K562 (cell line): ENCODE measurements around the gene MPHOSPH6. TPM values are rescaled to one million over a fixed set of nuclear protein-coding genes. Genes with fewer than 3 reads are reported as not detected.

ENCODE experiments used
- ATAC-seq: fragments of 200-7000 bp; cut with Tn5 transposase; 3 replicates; pipeline ENCODE4 v1.9.1; 2020; ENCODE audit warnings: moderate library complexity
- BruUV-seq: library from RNA; stranded (reverse); fragments of 400-500 nt; replicated peaks from 2 replicates; lab custom pipeline; 2021; lab: Mats Ljungman, UMichigan
- CTCF ChIA-PET: fragments of 300-600 bp; formaldehyde crosslinking; extraction: SDS; loops from one replicate; lab custom pipeline; 2021; ENCODE audit warnings: low intra/inter-chr PET ratio; lab: Yijun Ruan, JAX
- POLR2A ChIA-PET: fragments of 300-600, 350-650 bp; sonication (Branson Sonifier 250); formaldehyde crosslinking; extraction: SDS; loops from one replicate; lab custom pipeline; 2021; ENCODE audit warnings: antibody characterized with exemption, inconsistent platforms; lab: Yijun Ruan, JAX
- DNase-seq, 4 experiments: peaks; one replicate each; pipeline versions ENCODE4 v3.0.0 to v3.0.0-alpha.2; 2011 to 2018; ENCODE audit warnings: low spot score in 3 of 4, mixed read lengths in 3 of 4; ENCODE audit errors: extremely low read depth in 1 of 4
- FAIRE-seq: peaks from 2 replicates; lab custom pipeline; 2011; peaks lifted over from hg19 to GRCh38; lab: Jason Lieb, UNC
- H2AFZ ChIP-seq: 2 replicates; pipeline ENCODE4 v1.6.0; 2011; ENCODE audit warnings: low read depth, low read length, control low read depth, inconsistent platforms
- H3K27ac ChIP-seq: fragments of 200-600 bp; 3 replicates; pipeline ENCODE4 v1.8.0; 2011; ENCODE audit warnings: low read depth, mild to moderate bottlenecking, control low read depth, inconsistent platforms, low read length, moderate library complexity, mixed read lengths; ENCODE audit errors: extremely low read depth
- H3K27me3 ChIP-seq, 2 experiments: fragments of 300-600 bp in 1 of 2; 2 replicates in 1 of 2; 3 replicates in 1 of 2; pipeline versions ENCODE4 v1.6.0 to v1.8.0; 2011; ENCODE audit warnings: inconsistent platforms in 2 of 2, low read length in 2 of 2, mild to moderate bottlenecking in 1 of 2, mixed read lengths in 1 of 2, moderate library complexity in 1 of 2; ENCODE audit not compliant: control insufficient read depth in 2 of 2, insufficient read depth in 2 of 2
- H3K36me3 ChIP-seq: fragments of 300-600 bp; 3 replicates; pipeline ENCODE4 v1.8.0; 2011; ENCODE audit warnings: mild to moderate bottlenecking, low read length, inconsistent platforms; ENCODE audit not compliant: control insufficient read depth, insufficient read depth
- H3K4me1 ChIP-seq, 2 experiments: fragments of 200-600 bp in 1 of 2; replicated peaks in 1 of 2; 2 replicates in 1 of 2; 3 replicates in 1 of 2; pipeline versions ENCODE4 v1.5.1 to v1.8.0; 2011; ENCODE audit warnings: inconsistent platforms in 2 of 2, low read length in 2 of 2, mild to moderate bottlenecking in 1 of 2, mixed read lengths in 1 of 2, moderate library complexity in 1 of 2; ENCODE audit not compliant: control insufficient read depth in 2 of 2, insufficient read depth in 2 of 2
- H3K4me2 ChIP-seq: 2 replicates; pipeline ENCODE4 v1.6.1; 2011; ENCODE audit warnings: low read length, control low read depth, inconsistent platforms, mixed read lengths; ENCODE audit not compliant: insufficient read depth
- H3K4me3 ChIP-seq: fragments of 200-600 bp; sonication (generic), shearing (Covaris generic); 2 replicates; pipeline ENCODE4 v1.5.1; 2016; ENCODE audit warnings: control low read depth, inconsistent platforms
- H3K79me2 ChIP-seq: fragments of 200-600 bp; 3 replicates; pipeline ENCODE4 v1.8.0; 2011; ENCODE audit warnings: low read length, inconsistent platforms; ENCODE audit not compliant: control insufficient read depth, insufficient read depth
- H3K9ac ChIP-seq, 2 experiments: 2 replicates each; pipeline versions ENCODE4 v1.6.0 to v1.6.1; 2011; ENCODE audit warnings: low read depth in 2 of 2, low read length in 2 of 2, control low read depth in 1 of 2, inconsistent platforms in 1 of 2, mild to moderate bottlenecking in 1 of 2, mixed read lengths in 1 of 2; ENCODE audit not compliant: insufficient read depth in 1 of 2
- H3K9me1 ChIP-seq: one replicate; pipeline ENCODE4 v1.6.0; 2011; ENCODE audit warnings: inconsistent platforms, mild to moderate bottlenecking, low read length, moderate library complexity; ENCODE audit not compliant: control insufficient read depth, insufficient read depth
- H3K9me3 ChIP-seq: replicated peaks from 2 replicates; pipeline ENCODE4 v1.5.1; 2011; ENCODE audit warnings: low read depth, low read length, inconsistent platforms; ENCODE audit not compliant: control insufficient read depth, insufficient read depth
- H4K20me1 ChIP-seq: replicated peaks from 2 replicates; pipeline ENCODE4 v1.6.1; 2011; ENCODE audit warnings: low read length, inconsistent platforms, mixed read lengths; ENCODE audit not compliant: control insufficient read depth, insufficient read depth
- ASH1L ChIP-seq: fragments of 450-650 bp; IDR thresholded peaks from 2 replicates; pipeline ENCODE4 v1.6.1; 2018; ENCODE audit warnings: borderline replicate concordance, mild to moderate bottlenecking, low read depth; ENCODE audit not compliant: partially characterized antibody
- BMI1 ChIP-seq: fragments of 150-350 bp; IDR thresholded peaks from 2 replicates; pipeline ENCODE4 v1.6.1; 2014; ENCODE audit warnings: low read length
- CTCF ChIP-seq, 3 experiments: IDR thresholded peaks in 2 of 3; conservative IDR thresholded peaks in 1 of 3; 2 replicates each; pipeline ENCODE4 v1.5.1; 2011 to 2012; ENCODE audit warnings: low read length in 3 of 3, mild to moderate bottlenecking in 3 of 3, control low read depth in 2 of 3, improper control_type of control experiment in 1 of 3, inconsistent platforms in 1 of 3, low read depth in 1 of 3, mixed read lengths in 1 of 3, moderate library complexity in 1 of 3; ENCODE audit not compliant: insufficient read depth in 2 of 3
- CXXC5 ChIP-seq: fragments of 250-450 bp; sonication (Bioruptor Pico); IDR thresholded peaks from 2 replicates; pipeline ENCODE4 v1.8.0; 2022; ENCODE audit warnings: inconsistent platforms, mild to moderate bottlenecking, moderate library complexity
- E2F1 ChIP-seq: sonication (generic); formaldehyde crosslinking; IDR thresholded peaks from 2 replicates; pipeline ENCODE4 v1.8.1; 2023; ENCODE audit warnings: mild to moderate bottlenecking, missing genetic modification reagents, moderate library complexity
- FOXJ2 ChIP-seq: fragments of 200-800 bp; sonication (Bioruptor generic); IDR thresholded peaks from 2 replicates; pipeline ENCODE4 v1.6.1; 2016; ENCODE audit warnings: missing genetic modification characterization, missing compliant biosample characterization
- HBP1 ChIP-seq: fragments of 450-650 bp; formaldehyde crosslinking; IDR thresholded peaks from 2 replicates; pipeline ENCODE4 v1.4.0; 2022; ENCODE audit warnings: missing genetic modification characterization
- JUN ChIP-seq, 2 experiments: sonication (generic) in 1 of 2; formaldehyde crosslinking in 1 of 2; IDR thresholded peaks; 2 replicates each; pipeline versions ENCODE4 v1.6.1 to v1.8.0; 2012 to 2022; ENCODE audit warnings: borderline replicate concordance in 2 of 2, mild to moderate bottlenecking in 2 of 2, improper control_type of control experiment in 1 of 2, low read depth in 1 of 2, low read length in 1 of 2, missing genetic modification reagents in 1 of 2
- MIER1 ChIP-seq: fragments of 450-650 bp; IDR thresholded peaks from 2 replicates; pipeline ENCODE4 v1.6.1; 2016; ENCODE audit warnings: antibody characterized with exemption, mild to moderate bottlenecking, low read depth
- NFXL1 ChIP-seq: fragments of 450-650 bp; formaldehyde crosslinking; IDR thresholded peaks from 2 replicates; pipeline ENCODE4 v1.4.0; 2021; ENCODE audit warnings: mild to moderate bottlenecking
- PKNOX1 ChIP-seq: fragments of 450-650 bp; IDR thresholded peaks from 2 replicates; pipeline ENCODE4 v1.6.1; 2016
- SRSF1 ChIP-seq: fragments of 200-400 bp; formaldehyde crosslinking; IDR thresholded peaks from 2 replicates; pipeline ENCODE4 v1.6.1; 2017; ENCODE audit warnings: mild to moderate bottlenecking, low read depth, low read length, moderate library complexity
- YBX1 ChIP-seq: fragments of 450-650 bp; IDR thresholded peaks from 2 replicates; pipeline ENCODE4 v1.7.1; 2016; ENCODE audit warnings: mild to moderate bottlenecking
- ZNF217 ChIP-seq: sonication (generic); formaldehyde crosslinking; IDR thresholded peaks from 2 replicates; pipeline ENCODE4 v1.8.0; 2022; ENCODE audit warnings: mild to moderate bottlenecking, missing genetic modification reagents
- ZNF347 ChIP-seq: fragments of 450-650 bp; formaldehyde crosslinking; IDR thresholded peaks from 2 replicates; pipeline ENCODE4 v1.4.0; 2020; ENCODE audit warnings: low read depth, mild to moderate bottlenecking, moderate library complexity
- ZNF551 ChIP-seq: fragments of 250-450 bp; sonication (Bioruptor Pico); IDR thresholded peaks from 2 replicates; pipeline ENCODE4 v1.5.0; 2021; ENCODE audit warnings: mild to moderate bottlenecking, moderate library complexity
- WGBS: fragments of 100-300 bp; shearing (Covaris generic); methylation state at CpG from one replicate; pipeline ENCODE4 v1.1.6; 2016; ENCODE audit warnings: low coverage, mixed read lengths; ENCODE audit not compliant: insufficient coverage; ENCODE audit errors: missing lambda C conversion rate; 5-methylcytosine and 5-hydroxymethylcytosine counted together
- in situ Hi-C: fragments of 300-500 bp; cut with MboI; formaldehyde crosslinking; loops from 4 replicates; pipeline ENCODE4 v1.15.0; 2018; ENCODE audit warnings: inconsistent platforms, mixed read lengths
- intact Hi-C: fragments of 100-400 bp; cut with micrococcal nuclease; formaldehyde crosslinking; loops from 2 replicates; pipeline ENCODE4 v1.14.2; 2022
- polyA plus RNA-seq, 8 experiments: library from polyadenylated mRNA; depleted of rRNA in 4 of 8; stranded (reverse) in 5 of 8; unstranded in 3 of 8; fragments of >200 nt; fragmentation: Nextera tagmentation in 2 of 8; fragmentation: Illumina TruSeq in 1 of 8; extraction: Ambion mirVana in 2 of 8; extraction: Trizol in 1 of 8; gene quantifications; 2 replicates each; pipeline versions ENCODE4 v1.2.1 to v1.2.3, GENCODE V29; 2011 to 2014; ENCODE audit warnings: inconsistent platforms in 1 of 8, missing spikeins in 1 of 8
- total RNA-seq, 7 experiments: library from RNA; depleted of rRNA in 6 of 7; stranded (reverse); fragments of >200 nt in 6 of 7; fragmentation: Illumina TruSeq in 2 of 7; extraction: Trizol in 2 of 7; gene quantifications; 2 replicates each; pipeline versions ENCODE4 v1.2.1 to v1.2.3, GENCODE V29; 2011 to 2021; ENCODE audit warnings: low replicate concordance in 1 of 7

MPHOSPH6 gene
- total and polyA plus RNA-seq, 9 of the 15 experiments (the other 6 are each of a cell fraction or from before 2014, with no cell fraction given), result 37.0 to 153 (median 76.7) TPM

GRCh38 chr16:82135844-82136243 is 34.2 kb downstream of the MPHOSPH6 start:
- in situ Hi-C loops (no loop called here), intact Hi-C loops (no loop called here)
- no peak for ATAC-seq
- Histone ChIP-seq H2AFZ (no peak overlapping the region), H3K4me2 (no peak overlapping the region), H3K4me3 (no peak overlapping the region), H3K27me3 (no peaks in the 10 kb centered on the region), H3K9me3 (no peaks in the 10 kb centered on the region), H3K27ac (no peak overlapping the region), H3K9me1 (no peaks in the 10 kb centered on the region), H3K79me2 (no peaks in the 10 kb centered on the region), H4K20me1 (no peaks in the 10 kb centered on the region; the same call in 1 of the 2 replicates), H3K36me3 (peaks cover 11% of the 10 kb centered on the region; the same call in 1 of the 3 replicates), H3K9ac (no peak overlapping the region), H3K4me1 (peaks cover 12 to 30% of the 10 kb centered on the region in 2 experiments; a peak in 4 of 5 replicates)
- POLR2A ChIA-PET, result interaction anchor here (0.6 kb wide), 1 partner anchor 28 kb away, joined by 3 read pairs; no protein-coding TSS in a partner anchor
- BruUV-seq, result no TSS peak
- CTCF ChIA-PET, result no interaction called here
- FAIRE-seq, result no peak
- WGBS, result 58% methylated on average over 8 of the region's 8 CpGs
- DNase-seq, result no peak
- TF ChIP-seq ASH1L, result no peak
- no peak for TF ChIP-seq CTCF (IDR thresholded peaks at IDR 0.05 in 2 of 3, conservative IDR thresholded peaks at IDR 0.05 in 1 of 3; ENCODE audit: insufficient read depth in 2 of 3, low read depth in 1 of 3, low read length in 3 of 3)
- TF ChIP-seq YBX1, result no peak
- no peak for TF ChIP-seq JUN (IDR thresholded peaks at IDR 0.05; ENCODE audit: borderline replicate concordance, low read depth, low read length)
- no peak for TF ChIP-seq JUN (CRISPR knock-in tag; IDR thresholded peaks at IDR 0.05; ENCODE audit: borderline replicate concordance)
- no peak for TF ChIP-seq E2F1 (CRISPR knock-in tag)
- no peak for TF ChIP-seq NFXL1 (CRISPR knock-in tag)
- no peak for TF ChIP-seq CXXC5 (CRISPR knock-in tag)
- TF ChIP-seq MIER1, result no peak
- TF ChIP-seq BMI1, result no peak
- no peak for TF ChIP-seq ZNF551
- no peak for TF ChIP-seq HBP1 (CRISPR knock-in tag)
- no peak for TF ChIP-seq ZNF347 (CRISPR knock-in tag)
- no peak for TF ChIP-seq SRSF1
- no peak for TF ChIP-seq PKNOX1
- no peak for TF ChIP-seq FOXJ2
- no peak for TF ChIP-seq ZNF217 (CRISPR knock-in tag)
